GM19351 (cell line): ENCODE data around the gene COG4.
"Not testable (repeated sequence)": the region's sequence is repeated elsewhere in the genome, so short reads cannot be mapped to it uniquely, and the experiment has no call there.

ENCODE experiments used
- ATAC-seq: cut with Tn5 transposase; IDR thresholded peaks from one replicate; pipeline ENCODE4 v1.9.1; 2021; ENCODE audit warnings: mild to moderate bottlenecking, moderate library complexity; ENCODE audit not compliant: unreplicated experiment

The COG4 gene

GRCh38 chr16:70523076-70523742 is at the start of gene COG4:
Gene COG4 (minus strand): TSS chr16:70523554. CDS start chr16:70523543, 11 bp downstream.
- ATAC-seq = no peak

- no peak for ATAC-seq
Observed at GRCh38 chr16:70572926-70573270, 49.5 kb upstream of the COG4 start.

DNA sequence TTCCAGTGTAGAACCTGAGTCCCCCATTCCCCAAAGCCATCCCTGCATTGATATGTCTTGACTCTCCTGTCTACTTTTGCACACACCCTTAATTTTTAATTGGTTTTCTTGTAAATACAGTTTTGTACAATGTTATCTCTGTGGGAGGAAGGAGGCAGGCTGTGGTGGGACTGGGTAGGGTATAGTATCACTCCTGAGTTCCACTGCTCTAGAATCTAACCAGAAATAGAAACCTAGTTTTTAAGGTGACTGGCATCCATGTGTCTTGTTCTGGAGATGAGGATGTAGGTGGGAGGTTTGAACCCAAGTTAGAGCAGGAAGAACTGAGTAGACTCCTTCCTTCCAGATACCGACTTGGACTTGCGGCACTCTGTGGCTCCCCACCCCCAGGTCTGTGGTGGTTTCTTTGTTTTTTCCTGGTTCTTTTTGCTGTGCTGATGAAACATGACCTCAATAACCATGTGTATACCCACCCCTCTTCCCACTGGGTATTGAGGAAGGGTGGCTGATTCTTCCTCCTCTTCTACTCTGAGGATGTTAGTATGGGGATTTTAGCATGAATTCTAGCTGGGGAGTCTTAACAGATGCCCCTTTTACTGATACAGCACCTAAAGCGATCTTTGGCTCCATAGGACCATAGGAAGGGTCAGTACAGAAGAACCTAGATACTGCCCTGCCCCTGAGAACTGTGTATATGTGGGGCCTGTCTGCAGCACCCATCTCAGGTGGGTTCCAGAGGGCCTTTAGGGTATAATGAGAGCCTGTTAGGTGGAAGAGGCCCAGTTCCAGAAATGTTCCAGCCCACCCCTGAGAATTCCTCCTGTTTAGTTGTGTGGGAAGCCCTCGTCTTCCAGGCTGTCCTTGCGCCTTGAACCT is 48.9 kb upstream of the COG4 start:
- no peak for ATAC-seq

GRCh38 chr16:70571623-70572022 is 48.3 kb upstream of the COG4 start:
- ATAC-seq = no peak

DNA sequence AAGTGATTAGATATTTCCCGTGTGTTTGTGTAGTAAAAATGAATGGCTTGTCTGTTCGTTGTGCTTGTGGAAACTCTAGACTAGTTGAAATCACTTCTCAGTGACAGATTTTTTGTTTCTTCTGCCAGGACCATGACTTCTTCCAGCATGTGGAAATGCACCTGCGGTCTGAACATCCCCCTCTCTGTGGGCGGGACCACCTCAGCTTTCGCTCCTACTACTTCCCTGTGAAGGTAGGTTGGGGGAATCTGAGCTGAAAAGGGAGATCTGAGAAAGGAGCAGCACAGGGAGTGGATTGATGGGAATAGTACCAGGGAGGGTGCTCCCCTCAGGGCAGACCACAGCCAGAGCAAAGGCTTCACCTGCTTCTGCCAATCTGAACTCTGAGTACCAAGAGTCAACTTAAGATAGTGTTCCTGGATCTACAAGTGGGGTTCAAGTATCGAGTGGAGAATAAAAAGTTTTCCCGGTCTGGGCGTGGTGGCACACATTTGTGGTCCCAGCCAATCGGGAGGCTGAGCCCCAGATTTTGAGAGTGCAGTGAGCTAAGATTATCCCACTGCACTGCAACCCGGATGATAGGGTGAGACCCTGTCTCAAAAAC is 47.7 kb upstream of the COG4 start:
- ATAC-seq = no peak

GRCh38 chr16:70569752-70570151 is 46.4 kb upstream of the COG4 start:
- ATAC-seq = no peak

DNA sequence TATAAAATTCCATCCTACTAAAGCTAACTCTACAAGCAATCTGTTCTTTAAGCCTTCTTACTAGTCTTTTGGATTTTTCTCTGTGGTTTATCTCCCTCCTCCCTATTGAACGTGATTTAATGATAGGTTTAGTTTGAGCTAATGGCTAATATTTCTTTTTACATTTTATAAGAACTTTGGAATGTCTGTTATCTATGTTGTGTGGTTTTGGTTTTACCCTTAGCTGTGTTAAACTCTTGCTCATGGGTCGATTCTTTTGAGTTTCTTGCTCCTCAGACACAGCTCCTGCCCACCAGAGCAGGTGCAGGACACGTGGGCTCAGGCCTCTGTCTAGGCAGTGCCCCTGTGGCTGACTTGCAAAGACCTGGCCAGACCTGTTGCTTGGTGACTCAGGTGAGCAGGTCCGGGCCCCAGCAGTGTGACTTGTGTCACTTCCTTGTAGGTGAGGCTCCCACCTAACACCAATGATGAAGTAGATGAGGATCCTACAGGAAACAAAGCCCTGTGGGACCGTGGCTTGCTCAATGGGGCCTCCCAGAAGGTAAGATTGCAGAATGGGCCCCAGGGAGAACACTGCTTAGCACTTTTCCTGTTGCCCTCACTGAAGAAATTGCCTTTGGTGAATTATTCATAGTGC is 45.4 kb upstream of the COG4 start:
- ATAC-seq = no peak

DNA sequence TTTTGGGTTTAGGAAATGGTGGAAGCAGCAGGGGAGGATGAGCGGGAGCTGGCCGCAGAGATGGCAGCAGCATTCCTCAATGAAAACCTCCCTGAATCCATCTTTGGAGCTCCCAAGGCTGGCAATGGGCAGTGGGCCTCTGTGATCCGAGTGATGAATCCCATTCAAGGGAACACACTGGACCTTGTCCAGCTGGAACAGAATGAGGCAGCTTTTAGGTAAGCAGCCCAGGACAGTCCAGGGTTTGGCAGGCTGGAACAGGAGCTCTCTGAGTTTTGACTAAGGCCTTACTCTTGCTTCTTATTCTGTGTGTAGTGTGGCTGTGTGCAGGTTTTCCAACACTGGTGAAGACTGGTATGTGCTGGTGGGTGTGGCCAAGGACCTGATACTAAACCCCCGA is 41.7 kb upstream of the COG4 start:
- no peak for ATAC-seq

- no peak for ATAC-seq
Observed at GRCh38 chr16:70563636-70564035, 40.3 kb upstream of the COG4 start.

DNA sequence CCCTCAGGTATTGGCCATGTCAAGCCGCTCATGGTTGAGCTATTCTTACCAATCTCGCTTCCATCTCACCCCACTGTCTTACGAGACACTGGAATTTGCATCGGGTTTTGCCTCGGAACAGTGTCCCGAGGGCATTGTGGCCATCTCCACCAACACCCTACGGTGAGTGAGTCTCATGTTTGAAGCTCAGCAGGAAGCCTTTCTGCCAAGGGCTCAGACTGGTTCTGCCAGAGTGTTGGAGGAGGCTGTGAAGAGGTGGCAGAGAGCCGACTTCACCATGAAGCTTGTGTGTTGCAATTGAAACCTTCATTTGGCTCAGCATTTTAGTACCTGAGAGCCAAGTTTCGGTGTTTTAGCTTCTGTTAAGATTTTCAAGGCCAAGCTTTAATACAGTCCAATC is 38.3 kb upstream of the COG4 start:
- ATAC-seq = no peak

DNA sequence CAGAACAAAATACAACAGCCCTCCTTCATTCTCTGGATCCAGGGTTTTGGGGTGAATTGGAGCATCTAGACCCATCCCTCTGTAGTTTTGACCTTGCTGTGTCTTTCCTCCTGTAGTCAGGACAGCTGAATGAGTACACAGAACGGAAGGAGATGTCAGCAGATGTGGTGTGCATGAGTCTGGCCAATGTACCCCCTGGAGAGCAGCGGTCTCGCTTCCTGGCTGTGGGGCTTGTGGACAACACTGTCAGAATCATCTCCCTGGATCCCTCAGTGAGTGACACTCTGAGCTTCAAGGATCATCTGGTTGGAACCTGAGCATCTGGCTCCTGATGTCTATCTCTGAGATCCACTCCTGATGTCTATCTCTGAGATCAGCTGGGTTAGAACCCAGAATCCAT is 32.7 kb upstream of the COG4 start:
- ATAC-seq = no peak

DNA sequence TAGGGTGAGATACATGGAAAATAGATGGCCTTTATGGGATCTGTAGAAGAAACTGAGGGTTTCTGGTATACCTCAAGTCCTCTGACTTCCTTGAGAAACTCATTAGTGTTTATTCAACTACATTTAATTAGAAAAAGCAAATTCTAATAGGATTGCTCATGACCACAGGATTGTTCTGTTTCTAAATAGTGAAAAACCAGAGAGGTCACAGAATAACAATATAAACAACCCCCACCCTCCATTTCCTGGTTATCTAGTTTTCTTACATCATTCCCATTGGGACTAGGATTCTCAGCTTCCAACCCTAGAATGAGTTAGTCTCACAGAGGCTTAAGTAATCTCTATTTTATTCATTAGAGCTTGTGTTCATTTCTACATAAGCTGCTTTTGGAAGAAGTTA is 30.3 kb upstream of the COG4 start:
- ATAC-seq = no peak

DNA sequence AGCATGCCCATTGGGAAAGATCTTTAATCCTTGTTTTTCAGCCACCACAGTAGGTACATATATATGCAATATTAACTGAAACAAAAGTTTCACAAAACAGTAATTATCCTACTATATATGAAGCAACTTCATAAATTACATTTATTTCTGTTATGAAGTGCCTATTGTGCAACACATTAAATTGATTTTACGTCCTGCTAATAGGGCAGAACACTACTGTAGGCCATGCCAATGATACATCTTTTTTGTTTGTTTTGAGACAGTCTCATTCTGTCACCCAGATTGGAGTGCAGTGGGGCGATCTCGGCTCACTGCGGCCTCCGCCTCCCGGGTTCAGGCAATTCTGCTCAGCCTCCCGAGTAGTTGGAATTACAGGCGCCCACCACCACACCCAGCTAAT is 29.3 kb upstream of the COG4 start:
- ATAC-seq = no peak

GRCh38 chr16:70551788-70552187 is 28.4 kb upstream of the COG4 start:
- no peak for ATAC-seq

DNA sequence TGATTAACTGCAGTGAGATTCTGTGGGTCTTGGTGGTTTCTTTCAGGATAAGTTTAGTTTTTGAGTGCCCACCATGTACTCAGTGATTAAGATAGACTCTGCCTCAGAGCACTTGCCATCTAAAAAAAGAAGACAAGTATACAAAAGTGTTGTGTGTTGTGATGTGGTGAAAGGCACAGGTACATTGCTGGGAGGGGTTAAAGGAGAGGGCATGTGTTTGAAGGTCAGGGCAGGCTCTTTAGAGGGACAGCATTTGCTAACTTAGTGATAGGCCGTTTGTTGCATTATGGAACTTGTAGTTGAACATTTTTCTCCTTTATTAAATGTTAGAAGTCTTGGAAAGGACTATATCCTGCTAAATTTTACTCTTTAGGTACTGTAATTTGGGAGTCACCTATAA is 26.7 kb upstream of the COG4 start:
- ATAC-seq = no peak

GRCh38 chr16:70548936-70549335 is 25.6 kb upstream of the COG4 start:
- no peak for ATAC-seq

DNA sequence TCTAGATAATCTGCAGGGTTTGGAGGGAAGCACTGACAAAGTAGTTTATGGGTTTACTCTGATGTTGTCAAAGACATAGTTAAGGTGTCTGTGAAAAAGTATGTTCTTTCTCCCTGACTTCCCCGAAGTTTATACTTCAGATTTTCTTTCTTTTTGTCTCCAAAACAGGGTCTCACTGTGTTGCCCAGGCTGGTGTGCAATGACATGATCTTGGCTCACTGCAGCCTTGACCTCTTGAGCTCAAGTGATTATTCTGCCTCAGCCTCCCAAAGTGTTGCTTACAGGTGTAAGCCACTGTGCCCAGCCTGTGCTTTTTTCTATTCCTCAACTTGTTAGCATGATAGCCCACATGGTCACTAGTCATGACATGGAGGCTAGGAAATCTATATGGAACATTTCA is 21.2 kb upstream of the COG4 start:
- ATAC-seq = no peak

DNA sequence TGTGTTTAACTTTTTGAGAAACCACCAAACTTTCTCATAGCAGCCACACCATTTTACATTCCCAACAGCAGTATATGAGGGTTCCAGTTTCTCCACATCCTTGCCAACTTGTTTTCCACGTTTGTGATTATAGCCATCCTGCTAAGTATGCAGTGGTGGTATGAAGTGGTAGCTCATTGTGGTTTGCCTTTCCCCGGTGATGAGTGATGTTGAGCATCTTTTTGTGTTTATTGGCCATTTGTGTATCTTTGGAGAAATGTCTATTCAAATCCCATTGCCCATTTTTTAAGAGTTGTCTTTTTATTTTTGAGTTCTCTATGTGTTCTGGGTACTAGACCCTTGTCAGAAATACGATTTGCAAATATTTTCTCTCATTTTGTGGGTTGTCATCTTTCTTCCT is 17.6 kb upstream of the COG4 start:
- no peak for ATAC-seq

- ATAC-seq = no peak
Observed at GRCh38 chr16:70534971-70535370, 11.6 kb upstream of the COG4 start.

DNA sequence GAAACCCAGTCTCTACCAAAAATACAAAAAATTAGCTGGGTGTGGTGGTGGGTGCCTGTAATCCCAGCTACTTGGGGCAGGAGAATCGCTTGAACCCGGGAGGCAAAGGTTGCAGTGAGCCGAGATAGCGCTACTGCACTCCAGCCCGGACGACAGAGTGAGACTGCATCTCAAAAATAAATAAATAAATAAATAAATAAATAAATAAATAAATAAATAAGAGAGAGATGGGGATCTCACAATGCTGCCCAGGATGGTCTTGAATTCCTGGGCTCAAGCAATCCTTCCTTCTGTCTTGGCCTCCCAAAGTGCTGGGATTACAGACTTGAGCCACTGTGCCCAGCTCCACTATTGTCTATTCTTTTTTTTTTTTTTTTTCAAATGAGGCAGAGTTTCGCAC is 6.6 kb upstream of the COG4 start:
- ATAC-seq = not testable (repeated sequence)

DNA sequence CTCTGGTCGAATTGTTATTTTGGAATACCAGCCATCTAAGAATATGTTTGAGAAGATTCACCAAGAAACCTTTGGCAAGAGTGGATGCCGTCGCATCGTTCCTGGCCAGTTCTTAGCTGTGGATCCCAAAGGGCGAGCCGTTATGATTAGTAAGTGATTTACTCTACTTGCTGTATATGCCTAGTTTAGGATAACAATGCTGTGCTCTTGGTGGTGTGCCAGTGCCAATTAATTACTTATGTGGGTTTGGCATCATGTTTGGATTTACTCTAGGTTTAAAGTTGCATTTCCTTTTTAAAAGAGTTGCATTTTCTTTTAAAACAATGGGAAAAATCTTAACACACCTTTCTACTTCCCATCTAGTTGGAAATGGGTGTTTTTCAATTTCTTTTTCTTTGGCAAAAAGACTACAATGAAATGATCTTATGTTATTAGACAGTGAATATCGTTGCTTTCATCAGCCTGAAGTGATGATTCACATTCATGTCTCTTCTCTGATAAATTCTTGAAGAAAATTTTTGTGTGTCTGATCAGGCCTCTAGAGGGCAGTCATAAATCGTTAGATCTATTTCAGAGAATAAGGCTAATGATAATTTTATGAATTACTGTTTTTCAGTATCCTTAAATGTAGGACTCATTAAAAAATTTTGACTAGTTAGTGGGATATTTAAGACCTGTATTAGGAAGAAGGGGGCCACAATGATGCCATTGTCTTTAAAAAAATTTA is 5.9 kb upstream of the COG4 start:
- no peak for ATAC-seq
